ENCODE results near the gene NOL6.
"Not testable (repeated sequence)": the region's sequence is repeated elsewhere in the genome, so short reads cannot be mapped to it uniquely, and the experiment has no call there.

The NOL6 gene

GRCh38 chr9:33473643-33474352 lies at the start of gene NOL6:
Gene NOL6 (minus strand): TSS chr9:33473924. CDS start chr9:33473842, 82 bp downstream.
- peak; percentile 99 for DNase-seq (ENCODE audit: low read depth, low spot score)

- not testable (repeated sequence) for DNase-seq (ENCODE audit: low read depth, low spot score)
These were observed 48.1 kb upstream of the NOL6 start for GRCh38 chr9:33521861-33522260.

- DNase-seq (ENCODE audit: low read depth, low spot score), result not testable (repeated sequence)
These were observed 44.3 kb upstream of the NOL6 start for GRCh38 chr9:33517934-33518577.

- DNase-seq (ENCODE audit: low read depth, low spot score), result no peak
These were observed 43.6 kb upstream of the NOL6 start for GRCh38 chr9:33517373-33517772.

- DNase-seq (ENCODE audit: low read depth, low spot score), result not testable (repeated sequence)
These were observed 42.7 kb upstream of the NOL6 start for GRCh38 chr9:33516397-33516796.

- not testable (repeated sequence) for DNase-seq (ENCODE audit: low read depth, low spot score)
These were observed 41.7 kb upstream of the NOL6 start for GRCh38 chr9:33515342-33515995.

GRCh38 chr9:33512535-33512934 lies 38.8 kb upstream of the NOL6 start:
- DNase-seq (ENCODE audit: low read depth, low spot score), result not testable (repeated sequence)

- not testable (repeated sequence) for DNase-seq (ENCODE audit: low read depth, low spot score)
These were observed 37.4 kb upstream of the NOL6 start for GRCh38 chr9:33511184-33511517.

GRCh38 chr9:33510262-33511183 lies 36.8 kb upstream of the NOL6 start:
- DNase-seq (ENCODE audit: low read depth, low spot score), result no peak

GRCh38 chr9:33506626-33507370 lies 33.1 kb upstream of the NOL6 start:
- DNase-seq (ENCODE audit: low read depth, low spot score), result no peak

GRCh38 chr9:33498387-33498786 lies 24.7 kb upstream of the NOL6 start:
- no peak for DNase-seq (ENCODE audit: low read depth, low spot score)

- not testable (repeated sequence) for DNase-seq (ENCODE audit: low read depth, low spot score)
These were observed 20.1 kb upstream of the NOL6 start for GRCh38 chr9:33493819-33494218.

GRCh38 chr9:33489066-33489465 lies 15.3 kb upstream of the NOL6 start:
- DNase-seq (ENCODE audit: low read depth, low spot score), result no peak

- not testable (repeated sequence) for DNase-seq (ENCODE audit: low read depth, low spot score)
These were observed 11.6 kb upstream of the NOL6 start for GRCh38 chr9:33485312-33485711.

GRCh38 chr9:33480976-33481375 lies 7.3 kb upstream of the NOL6 start:
- DNase-seq (ENCODE audit: low read depth, low spot score), result no peak

GRCh38 chr9:33480106-33480505 lies 6.4 kb upstream of the NOL6 start:
- no peak for DNase-seq (ENCODE audit: low read depth, low spot score)

GRCh38 chr9:33476503-33476902 lies 2.8 kb upstream of the NOL6 start:
- DNase-seq (ENCODE audit: low read depth, low spot score), result no peak

- DNase-seq (ENCODE audit: low read depth, low spot score), result no peak
These were observed 1.6 kb upstream of the NOL6 start for GRCh38 chr9:33475357-33475756.

- DNase-seq (ENCODE audit: low read depth, low spot score), result no peak
These were observed 676 bp downstream of the NOL6 start for GRCh38 chr9:33472881-33473615.

GRCh38 chr9:33472171-33472880 lies 1.4 kb downstream of the NOL6 start:
- DNase-seq (ENCODE audit: low read depth, low spot score), result no peak

Measured in smooth muscle cell of the brain vasculature (primary cell).